ENCODE results near the gene TNNC2.

GRCh38 chr20:45850238-45850637, 23.1 kb upstream of the TNNC2 start:
- TF ChIP-seq EZH2 (IDR thresholded peaks at IDR 0.05; ENCODE audit: borderline replicate concordance, low read length) (no peak), CTCF (conservative IDR thresholded peaks at IDR 0.05 in 1 of 2, IDR thresholded peaks at IDR 0.05 in 1 of 2; ENCODE audit: extremely low read depth in 1 of 2, insufficient read depth in 1 of 2, low read depth in 1 of 2, low read length in 2 of 2) (no peak)
